ENCODE results near the gene CR1.

GRCh38 chr1:207462535-207462934 is 33.4 kb upstream of the CR1 start:
- no peak for TF ChIP-seq FOXJ3 (CRISPR knock-in tag; IDR thresholded peaks at IDR 0.05; ENCODE audit: borderline replicate concordance)
- no peak for TF ChIP-seq CTCF (IDR thresholded peaks at IDR 0.05)
- TF ChIP-seq MLX (CRISPR knock-in tag; IDR thresholded peaks at IDR 0.05): no peak
- no peak for TF ChIP-seq TP53 (CRISPR knock-in tag; IDR thresholded peaks at IDR 0.05)
- no peak for TF ChIP-seq ZBTB43 (CRISPR knock-in tag; IDR thresholded peaks at IDR 0.05)
- TF ChIP-seq SMAD3 (CRISPR knock-in tag; IDR thresholded peaks at IDR 0.05; ENCODE audit: borderline replicate concordance): no peak

All from WTC11 (cell line).